Fibroblast of mammary gland (primary cell): Measurements from ENCODE around the gene NXPH2.

ENCODE experiments used
- DNase-seq: peaks from one replicate; pipeline ENCODE4 v3.0.0-alpha.2; 2010; ENCODE audit warnings: low read depth
- H3K4me3 ChIP-seq: 2 replicates; pipeline ENCODE4 v1.5.1; 2011; ENCODE audit warnings: low read depth, mild to moderate bottlenecking, low read length, moderate library complexity; ENCODE audit not compliant: control insufficient read depth
- CTCF ChIP-seq: conservative IDR thresholded peaks from 2 replicates; pipeline ENCODE4 v1.5.1; 2011; ENCODE audit warnings: low read depth, low read length, inconsistent platforms; ENCODE audit not compliant: control insufficient read depth, insufficient read depth

The NXPH2 gene

GRCh38 chr2:138779781-138780445 lies at the start of gene NXPH2:
Gene NXPH2, minus strand, starts transcription at chr2:138780390. Its CDS starts 149 bp downstream, at chr2:138780241.
- no peak for TF ChIP-seq CTCF
- H3K4me3 ChIP-seq, result peak within 1 kb of the TSS; percentile 7
- peak; percentile 3 for DNase-seq

- peak; percentile 18 for DNase-seq
- H3K4me3 ChIP-seq, result no peak overlapping the region
- TF ChIP-seq CTCF, result peak; percentile 22
Observed at GRCh38 chr2:138829326-138829919, 49.2 kb upstream of the NXPH2 start.

DNA sequence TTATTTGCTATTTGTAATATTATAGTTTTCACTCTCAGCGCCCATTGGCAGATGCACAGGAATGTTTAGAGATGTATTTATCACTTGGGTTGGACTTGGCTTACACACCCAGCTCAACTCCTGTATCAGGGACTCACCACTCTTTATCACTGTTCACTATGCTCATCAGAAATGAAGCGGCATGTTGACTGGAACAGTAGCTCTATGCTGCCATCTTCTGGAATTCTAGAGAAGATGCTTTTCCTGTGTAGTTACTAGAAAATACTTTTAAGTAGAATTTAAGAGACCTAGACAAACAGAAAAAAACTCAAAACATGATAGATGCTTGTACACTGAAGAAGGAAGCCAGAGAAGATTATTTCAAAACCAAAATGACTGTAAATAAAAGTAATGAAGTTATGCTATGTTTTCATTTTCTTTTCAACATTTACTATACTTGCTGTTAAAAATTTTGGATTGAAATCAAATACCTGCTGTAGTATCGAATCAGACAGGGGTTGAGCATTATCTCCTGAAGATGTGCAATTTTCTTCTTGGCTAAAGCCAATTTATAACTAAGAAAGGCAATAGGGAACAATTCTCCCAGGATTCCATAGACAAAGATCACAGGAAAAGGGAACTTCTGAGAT lies 47.4 kb upstream of the NXPH2 start:
- H3K4me3 ChIP-seq, result no peak overlapping the region
- TF ChIP-seq CTCF, result peak; percentile 74
- DNase-seq, result peak; percentile 78

- TF ChIP-seq CTCF, result no peak
- DNase-seq, result no peak
- no peak overlapping the region for H3K4me3 ChIP-seq
Observed at GRCh38 chr2:138823666-138824065, 43.5 kb upstream of the NXPH2 start.

DNA sequence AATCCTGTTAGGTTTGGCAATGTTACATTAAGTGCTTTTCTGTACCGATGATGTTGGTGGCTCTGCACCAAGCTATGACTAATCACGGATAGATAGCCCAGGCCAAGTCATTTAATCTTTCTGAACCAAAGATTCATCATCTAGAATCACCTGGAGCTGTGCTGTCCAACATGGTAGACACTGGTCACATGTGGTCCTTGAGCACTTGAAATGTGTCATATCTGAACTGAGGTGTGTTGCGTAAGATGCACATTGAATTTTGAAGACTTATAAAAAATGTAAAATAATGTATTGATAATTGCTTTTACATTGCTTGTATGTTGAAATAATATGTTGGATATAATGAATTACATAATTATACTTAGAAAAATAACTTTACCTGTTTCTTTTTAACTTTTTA lies 39.8 kb upstream of the NXPH2 start:
- no peak overlapping the region for H3K4me3 ChIP-seq
- no peak for TF ChIP-seq CTCF
- DNase-seq, result peak; percentile 6

DNA sequence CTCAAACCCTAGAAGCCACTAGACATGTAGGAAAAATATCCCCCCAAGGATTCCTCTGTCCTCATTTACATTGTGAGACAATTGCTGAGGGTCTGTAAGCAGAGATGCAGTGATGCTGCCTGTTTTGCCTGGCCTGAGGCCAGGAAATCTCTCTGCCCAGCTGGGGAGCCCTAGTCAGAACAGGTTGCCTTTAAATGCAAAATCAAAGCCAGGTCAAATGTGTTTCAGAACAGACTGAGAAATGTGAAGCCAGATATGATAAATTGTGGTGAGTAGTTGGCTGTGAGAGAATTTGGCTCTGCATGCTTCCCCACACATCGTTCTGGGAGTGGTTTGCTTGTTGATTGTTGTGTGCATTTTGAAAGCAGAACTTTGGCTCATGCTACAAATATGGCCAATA lies 38.4 kb upstream of the NXPH2 start:
- no peak for TF ChIP-seq CTCF
- DNase-seq, result no peak
- H3K4me3 ChIP-seq, result no peak overlapping the region
